Measurements from ENCODE around the gene SC5D.
A peak's percentile ranks its signal among the peaks of the same experiment; 100 is the strongest.

The SC5D gene

GRCh38 chr11:121292495-121293287 lies at the start of gene SC5D:
SC5D (plus strand) TSS chr11:121292771; CDS start chr11:121303376, 10,605 bp downstream.
- Histone ChIP-seq H3K27ac (peak within 1 kb of the TSS; percentile 91 to 92), H3K4me3 (peak within 1 kb of the TSS; percentile 90)
- DNase-seq (ENCODE audit: low spot score): peak; percentile 95
- no peak for TF ChIP-seq CTCF (IDR thresholded peaks at IDR 0.05)

- no peak for TF ChIP-seq CTCF (IDR thresholded peaks at IDR 0.05)
- Histone ChIP-seq H3K27ac (no peak overlapping the region), H3K4me3 (no peak overlapping the region)
- DNase-seq (ENCODE audit: low spot score): no peak
Observed at GRCh38 chr11:121244884-121245283, 47.7 kb upstream of the SC5D start.

GRCh38 chr11:121246021-121246768 lies 46.4 kb upstream of the SC5D start:
- DNase-seq (ENCODE audit: low spot score): no peak
- Histone ChIP-seq H3K4me3 (no peak overlapping the region), H3K27ac (no peak overlapping the region)
- no peak for TF ChIP-seq CTCF (IDR thresholded peaks at IDR 0.05)

GRCh38 chr11:121246769-121247035 lies 45.9 kb upstream of the SC5D start:
- H3K27ac ChIP-seq: no peak overlapping the region
- no peak for TF ChIP-seq CTCF (IDR thresholded peaks at IDR 0.05)
- DNase-seq (ENCODE audit: low spot score): no peak
- H3K4me3 ChIP-seq: no peak overlapping the region

GRCh38 chr11:121248496-121248895 lies 44.1 kb upstream of the SC5D start:
- DNase-seq (ENCODE audit: low spot score): no peak
- TF ChIP-seq CTCF (IDR thresholded peaks at IDR 0.05): no peak
- Histone ChIP-seq H3K27ac (no peak overlapping the region), H3K4me3 (no peak overlapping the region)

- Histone ChIP-seq H3K4me3 (no peak overlapping the region), H3K27ac (no peak overlapping the region)
- TF ChIP-seq CTCF (IDR thresholded peaks at IDR 0.05): peak; percentile 69
- no peak for DNase-seq (ENCODE audit: low spot score)
Observed at GRCh38 chr11:121249039-121249663, 43.4 kb upstream of the SC5D start.

Data from coronary artery (tissue), 2 donors.